ENCODE data around the gene ADRB2.

ADRB2 gene

GRCh38 chr5:148833925-148834324 lies 7.5 kb downstream of the ADRB2 start:
- no peak for DNase-seq (ENCODE audit: extremely low spot score)
- ChIA-PET CTCF (no interaction called here), POLR2A (interaction anchor here (1.0 kb wide), 1 partner anchor 8 kb away, joined by 3 read pairs; the partner anchor contains the start of gene ADRB2)
- no peak for TF ChIP-seq CTBP1 (IDR thresholded peaks at IDR 0.05; ENCODE audit: borderline replicate concordance)
- no peak for TF ChIP-seq HDGF (IDR thresholded peaks at IDR 0.05; ENCODE audit: borderline replicate concordance)
- TF ChIP-seq FOXM1 (IDR thresholded peaks at IDR 0.05; ENCODE audit: borderline replicate concordance), result no peak
- no peak for TF ChIP-seq ZNF384 (IDR thresholded peaks at IDR 0.05)
- no peak for TF ChIP-seq TARDBP (IDR thresholded peaks at IDR 0.05)
- TF ChIP-seq LEF1 (IDR thresholded peaks at IDR 0.05; ENCODE audit: borderline replicate concordance), result no peak
- no peak for TF ChIP-seq SUZ12 (IDR thresholded peaks at IDR 0.05)
- no peak for TF ChIP-seq ELF4 (IDR thresholded peaks at IDR 0.05)

GRCh38 chr5:148834689-148835088 lies 8.3 kb downstream of the ADRB2 start:
- CTCF ChIA-PET, result no interaction called here
- no peak for TF ChIP-seq LEF1 (IDR thresholded peaks at IDR 0.05; ENCODE audit: borderline replicate concordance)
- TF ChIP-seq CTBP1 (IDR thresholded peaks at IDR 0.05; ENCODE audit: borderline replicate concordance), result no peak
- TF ChIP-seq TARDBP (IDR thresholded peaks at IDR 0.05), result no peak
- no peak for TF ChIP-seq FOXM1 (IDR thresholded peaks at IDR 0.05; ENCODE audit: borderline replicate concordance)
- TF ChIP-seq BHLHE40 (IDR thresholded peaks at IDR 0.05; ENCODE audit: borderline replicate concordance), result no peak
- no peak for TF ChIP-seq FOXA1 (IDR thresholded peaks at IDR 0.05)
- TF ChIP-seq NFRKB (IDR thresholded peaks at IDR 0.05), result no peak
- no peak for TF ChIP-seq SUZ12 (IDR thresholded peaks at IDR 0.05)
- no peak for TF ChIP-seq HDGF (IDR thresholded peaks at IDR 0.05; ENCODE audit: borderline replicate concordance)
- TF ChIP-seq SP1 (IDR thresholded peaks at IDR 0.05), result no peak
- DNase-seq (ENCODE audit: extremely low spot score), result no peak
- POLR2A ChIA-PET, result interaction anchor here (1.0 kb wide), 1 partner anchor 9 kb away, joined by 3 read pairs; the partner anchor contains the start of gene ADRB2

- ChIA-PET CTCF (no interaction called here), POLR2A (no interaction called here)
- DNase-seq (ENCODE audit: extremely low spot score), result no peak
- TF ChIP-seq SUZ12 (IDR thresholded peaks at IDR 0.05) (no peak), FOXA1 (IDR thresholded peaks at IDR 0.05) (no peak), TARDBP (IDR thresholded peaks at IDR 0.05) (no peak), FOXM1 (IDR thresholded peaks at IDR 0.05; ENCODE audit: borderline replicate concordance) (no peak), L3MBTL2 (conservative IDR thresholded peaks at IDR 0.05) (no peak), NFRKB (IDR thresholded peaks at IDR 0.05) (no peak), LEF1 (IDR thresholded peaks at IDR 0.05; ENCODE audit: borderline replicate concordance) (no peak), ELF4 (IDR thresholded peaks at IDR 0.05) (no peak), ZNF384 (IDR thresholded peaks at IDR 0.05) (no peak), CTBP1 (IDR thresholded peaks at IDR 0.05; ENCODE audit: borderline replicate concordance) (no peak), BHLHE40 (IDR thresholded peaks at IDR 0.05; ENCODE audit: borderline replicate concordance) (no peak), FOXK2 (IDR thresholded peaks at IDR 0.05) (no peak), PKNOX1 (IDR thresholded peaks at IDR 0.05) (no peak), HDGF (IDR thresholded peaks at IDR 0.05; ENCODE audit: borderline replicate concordance) (no peak)
Observed at GRCh38 chr5:148836272-148837250, 10.2 kb downstream of the ADRB2 start.

GRCh38 chr5:148837383-148837782 lies 11.0 kb downstream of the ADRB2 start:
- TF ChIP-seq ZNF384 (IDR thresholded peaks at IDR 0.05) (no peak), SUZ12 (IDR thresholded peaks at IDR 0.05) (no peak), BHLHE40 (IDR thresholded peaks at IDR 0.05; ENCODE audit: borderline replicate concordance) (no peak), FOXM1 (IDR thresholded peaks at IDR 0.05; ENCODE audit: borderline replicate concordance) (no peak), LEF1 (IDR thresholded peaks at IDR 0.05; ENCODE audit: borderline replicate concordance) (no peak), HDGF (IDR thresholded peaks at IDR 0.05; ENCODE audit: borderline replicate concordance) (no peak), CTBP1 (IDR thresholded peaks at IDR 0.05; ENCODE audit: borderline replicate concordance) (no peak), ARNT (IDR thresholded peaks at IDR 0.05) (no peak), SP1 (IDR thresholded peaks at IDR 0.05) (no peak), L3MBTL2 (conservative IDR thresholded peaks at IDR 0.05) (no peak)
- DNase-seq (ENCODE audit: extremely low spot score), result no peak
- ChIA-PET CTCF (no interaction called here), POLR2A (interaction anchor here (1.2 kb wide), 1 partner anchor 11 kb away, joined by 4 read pairs; the partner anchor contains the start of gene ADRB2)

- TF ChIP-seq BHLHE40 (IDR thresholded peaks at IDR 0.05; ENCODE audit: borderline replicate concordance) (no peak), TARDBP (IDR thresholded peaks at IDR 0.05) (no peak), HDGF (IDR thresholded peaks at IDR 0.05; ENCODE audit: borderline replicate concordance) (no peak), NFRKB (IDR thresholded peaks at IDR 0.05) (no peak), SUZ12 (IDR thresholded peaks at IDR 0.05) (no peak), FOXK2 (IDR thresholded peaks at IDR 0.05) (no peak), FOXM1 (IDR thresholded peaks at IDR 0.05; ENCODE audit: borderline replicate concordance) (no peak), FOXA1 (IDR thresholded peaks at IDR 0.05) (no peak), ELF4 (IDR thresholded peaks at IDR 0.05) (no peak), L3MBTL2 (conservative IDR thresholded peaks at IDR 0.05) (no peak), SP1 (IDR thresholded peaks at IDR 0.05) (no peak)
- no peak for DNase-seq (ENCODE audit: extremely low spot score)
- CTCF ChIA-PET, result no interaction called here
- POLR2A ChIA-PET, result interaction anchor here (1.2 kb wide), 1 partner anchor 12 kb away, joined by 4 read pairs; the partner anchor contains the start of gene ADRB2
Observed at GRCh38 chr5:148838357-148838756, 11.9 kb downstream of the ADRB2 start.

- DNase-seq (ENCODE audit: extremely low spot score), result no peak
- TF ChIP-seq ARNT (IDR thresholded peaks at IDR 0.05) (no peak), FOXA1 (IDR thresholded peaks at IDR 0.05) (no peak), LEF1 (IDR thresholded peaks at IDR 0.05; ENCODE audit: borderline replicate concordance) (no peak), FOXK2 (IDR thresholded peaks at IDR 0.05) (no peak), TARDBP (IDR thresholded peaks at IDR 0.05) (no peak), NFRKB (IDR thresholded peaks at IDR 0.05) (no peak), CTBP1 (IDR thresholded peaks at IDR 0.05; ENCODE audit: borderline replicate concordance) (no peak), ELF4 (IDR thresholded peaks at IDR 0.05) (no peak), BHLHE40 (IDR thresholded peaks at IDR 0.05; ENCODE audit: borderline replicate concordance) (no peak), SP1 (IDR thresholded peaks at IDR 0.05) (no peak), PKNOX1 (IDR thresholded peaks at IDR 0.05) (no peak), L3MBTL2 (conservative IDR thresholded peaks at IDR 0.05) (no peak), HDGF (IDR thresholded peaks at IDR 0.05; ENCODE audit: borderline replicate concordance) (no peak), FOXM1 (IDR thresholded peaks at IDR 0.05; ENCODE audit: borderline replicate concordance) (no peak), SUZ12 (IDR thresholded peaks at IDR 0.05) (no peak), ZNF384 (IDR thresholded peaks at IDR 0.05) (no peak)
- ChIA-PET POLR2A (interaction anchor here (0.7 kb wide), 1 partner anchor 10 kb away, joined by 3 read pairs; no protein-coding TSS in a partner anchor), CTCF (no interaction called here)
Observed at GRCh38 chr5:148839960-148840359, 13.5 kb downstream of the ADRB2 start.
